LoVo (cell line): ENCODE data around the gene DPP10.

ENCODE experiments used
- DNase-seq: peaks from one replicate; pipeline ENCODE4 v3.0.0-alpha.2; 2016; ENCODE audit warnings: low spot score

Gene DPP10

GRCh38 chr2:114609203-114609602, 166.8 kb downstream of the DPP10 start:
- no peak for DNase-seq

GRCh38 chr2:114609801-114610200, 167.4 kb downstream of the DPP10 start:
- no peak for DNase-seq

GRCh38 chr2:114610677-114611076, 168.2 kb downstream of the DPP10 start:
- no peak for DNase-seq

- DNase-seq: no peak
Measured at GRCh38 chr2:114614592-114614991, 172.2 kb downstream of the DPP10 start.

GRCh38 chr2:114628481-114628880, 186.0 kb downstream of the DPP10 start:
- no peak for DNase-seq

GRCh38 chr2:114631146-114631545, 188.7 kb downstream of the DPP10 start:
- DNase-seq: no peak

- DNase-seq: no peak
Measured at GRCh38 chr2:114642166-114642770, 199.8 kb downstream of the DPP10 start.

GRCh38 chr2:114642988-114643553, 200.6 kb downstream of the DPP10 start:
- DNase-seq: peak; percentile 3

GRCh38 chr2:114651933-114652332, 209.5 kb downstream of the DPP10 start:
- DNase-seq: no peak

- no peak for DNase-seq
Measured at GRCh38 chr2:114659880-114660279, 217.4 kb downstream of the DPP10 start.

GRCh38 chr2:114661971-114662939, 219.8 kb downstream of the DPP10 start:
- no peak for DNase-seq

GRCh38 chr2:114668415-114668814, 226.0 kb downstream of the DPP10 start:
- DNase-seq: no peak

GRCh38 chr2:114683251-114683650, 240.8 kb downstream of the DPP10 start:
- DNase-seq: no peak

GRCh38 chr2:114684403-114684802, 242.0 kb downstream of the DPP10 start:
- no peak for DNase-seq

GRCh38 chr2:114685102-114685501, 242.7 kb downstream of the DPP10 start:
- no peak for DNase-seq

GRCh38 chr2:114688241-114688640, 245.8 kb downstream of the DPP10 start:
- no peak for DNase-seq

GRCh38 chr2:114698520-114698919, 256.1 kb downstream of the DPP10 start:
- DNase-seq: no peak

- DNase-seq: no peak
Measured at GRCh38 chr2:114699423-114699944, 257.0 kb downstream of the DPP10 start.

- DNase-seq: no peak
Measured at GRCh38 chr2:114700440-114700839, 258.0 kb downstream of the DPP10 start.

GRCh38 chr2:114709936-114710850, 267.8 kb downstream of the DPP10 start:
- DNase-seq: no peak

- no peak for DNase-seq
Measured at GRCh38 chr2:114714313-114714712, 271.9 kb downstream of the DPP10 start.

- DNase-seq: no peak
Measured at GRCh38 chr2:114717049-114717448, 274.6 kb downstream of the DPP10 start.
